Stomach smooth muscle (tissue), 2 donors: ENCODE measurements around the gene COPS3.

Experiments
- H3K27ac ChIP-seq: one replicate; pipeline ENCODE4 v1.7.0; 2013; ENCODE audit warnings: mild to moderate bottlenecking, low read length, inconsistent platforms
- H3K27me3 ChIP-seq, 2 donors: one replicate each; pipeline ENCODE4 v1.7.0; 2013; ENCODE audit warnings: low read length in 2 of 2; ENCODE audit not compliant: insufficient read depth in 2 of 2, control insufficient read depth in 1 of 2
- H3K36me3 ChIP-seq, 2 donors: one replicate each; pipeline ENCODE4 v1.7.0; 2013; ENCODE audit warnings: low read length in 2 of 2; ENCODE audit not compliant: control insufficient read depth in 2 of 2, insufficient read depth in 2 of 2
- H3K4me1 ChIP-seq: one replicate; pipeline ENCODE4 v1.7.0; 2013; ENCODE audit warnings: low read length; ENCODE audit not compliant: control insufficient read depth, insufficient read depth
- H3K4me3 ChIP-seq, 2 donors: one replicate each; pipeline ENCODE4 v1.7.0; 2013; ENCODE audit warnings: low read length in 2 of 2
- H3K9ac ChIP-seq, 2 donors: one replicate each; pipeline ENCODE4 v1.7.0; 2013; ENCODE audit warnings: low read length in 2 of 2, mild to moderate bottlenecking in 1 of 2
- H3K9me3 ChIP-seq, 2 donors: one replicate each; pipeline ENCODE4 v1.7.0; 2013; ENCODE audit warnings: low read length in 2 of 2; ENCODE audit not compliant: control insufficient read depth in 2 of 2
- donor health status: healthy.
- donor health status: Pancreatic carcinoma.

Gene COPS3

DNA sequence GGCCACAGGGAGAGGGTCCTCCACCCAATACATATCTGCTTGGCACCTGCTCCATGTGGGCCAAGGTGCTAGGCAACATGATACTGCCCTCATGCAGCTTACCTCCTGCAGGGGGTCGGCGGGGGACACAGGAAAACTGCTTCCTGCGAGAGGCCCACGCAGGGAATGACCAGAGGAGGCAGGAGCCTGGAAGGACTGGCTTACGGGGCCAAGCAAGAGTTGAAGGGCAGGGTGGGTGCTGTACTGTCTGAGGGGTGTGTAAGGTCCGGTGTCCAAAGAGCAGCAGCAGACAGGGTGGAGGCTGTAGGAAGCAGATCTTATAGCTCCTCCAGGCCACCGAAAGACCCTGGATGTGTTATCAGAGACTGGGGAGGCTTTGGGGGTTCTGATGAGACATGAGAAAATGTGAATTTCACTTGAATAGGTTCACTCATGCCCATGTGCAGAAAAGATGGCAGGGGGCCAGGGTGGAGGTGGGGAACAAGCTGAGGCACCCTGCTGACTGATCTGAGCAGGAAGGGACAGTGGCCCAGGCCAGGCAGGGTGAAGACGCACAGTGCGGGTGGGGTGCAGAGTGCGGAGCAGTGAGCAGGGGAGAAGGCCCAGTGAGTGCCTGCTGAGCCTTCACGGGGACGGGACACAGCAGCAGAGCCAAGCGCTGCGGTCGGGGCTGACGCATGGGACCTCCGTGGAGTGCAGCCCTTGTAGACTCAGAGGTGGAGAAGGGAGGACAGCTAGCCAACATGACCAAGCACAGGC lies 52.3 kb downstream of the COPS3 start:
- H3K4me1 ChIP-seq = no peaks in the 10 kb centered on the region
- no peak overlapping the region for H3K27ac ChIP-seq
- no peak overlapping the region for H3K9ac ChIP-seq
- no peaks in the 10 kb centered on the region for H3K9me3 ChIP-seq
- no peak overlapping the region for H3K4me3 ChIP-seq
- no peaks in the 10 kb centered on the region for H3K27me3 ChIP-seq
- H3K36me3 ChIP-seq = peaks cover 63 to 67% of the 10 kb centered on the region in 2 donors

DNA sequence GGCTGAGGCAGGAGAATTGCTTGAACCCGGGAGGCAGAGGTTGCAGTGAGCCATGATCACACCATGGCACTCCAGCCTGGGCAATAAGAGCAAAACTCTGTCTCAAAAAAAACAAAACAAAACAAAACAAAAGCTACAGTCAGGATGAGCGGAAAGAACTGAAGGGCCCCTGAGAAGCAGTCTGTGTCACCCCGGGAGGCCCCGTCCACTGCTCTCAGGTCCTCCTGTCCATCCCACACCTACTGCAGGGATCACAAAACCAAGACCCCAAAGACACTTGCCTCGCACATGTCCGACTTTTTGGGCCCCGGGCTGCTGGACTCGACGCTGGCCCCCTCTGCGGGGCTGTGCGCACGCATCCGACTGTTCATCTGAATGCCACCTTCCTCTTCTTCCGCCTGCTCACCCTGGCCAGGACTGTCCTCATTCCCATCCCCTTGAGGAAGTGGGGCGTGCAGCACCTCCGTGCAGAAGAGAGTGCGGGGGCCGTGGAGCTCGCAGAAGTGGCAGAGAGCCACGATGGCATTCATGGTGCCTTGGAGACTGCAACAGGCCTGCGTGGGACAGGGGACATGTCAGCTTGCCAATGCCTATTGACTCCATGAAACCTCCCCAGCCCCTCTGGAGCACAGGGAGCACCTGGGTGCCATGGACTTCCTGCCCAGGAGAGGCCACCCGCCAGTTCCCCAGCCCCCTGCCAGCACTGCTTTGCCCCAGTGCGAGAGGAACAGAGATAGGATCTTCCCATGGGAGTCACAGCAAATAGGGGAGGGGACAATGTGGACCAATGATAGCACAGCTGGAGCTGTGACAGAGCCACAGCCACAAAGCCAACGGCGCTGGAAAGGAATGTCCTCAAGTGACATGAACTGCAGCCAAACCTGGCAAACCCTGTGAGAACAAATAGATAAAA lies 53.2 kb downstream of the COPS3 start:
- no peak overlapping the region for H3K9ac ChIP-seq
- no peak overlapping the region for H3K4me3 ChIP-seq
- no peaks in the 10 kb centered on the region for H3K4me1 ChIP-seq
- no peaks in the 10 kb centered on the region for H3K27me3 ChIP-seq
- H3K36me3 ChIP-seq = peaks cover 69 to 73% of the 10 kb centered on the region in 2 donors
- no peak overlapping the region for H3K27ac ChIP-seq
- no peaks in the 10 kb centered on the region for H3K9me3 ChIP-seq

DNA sequence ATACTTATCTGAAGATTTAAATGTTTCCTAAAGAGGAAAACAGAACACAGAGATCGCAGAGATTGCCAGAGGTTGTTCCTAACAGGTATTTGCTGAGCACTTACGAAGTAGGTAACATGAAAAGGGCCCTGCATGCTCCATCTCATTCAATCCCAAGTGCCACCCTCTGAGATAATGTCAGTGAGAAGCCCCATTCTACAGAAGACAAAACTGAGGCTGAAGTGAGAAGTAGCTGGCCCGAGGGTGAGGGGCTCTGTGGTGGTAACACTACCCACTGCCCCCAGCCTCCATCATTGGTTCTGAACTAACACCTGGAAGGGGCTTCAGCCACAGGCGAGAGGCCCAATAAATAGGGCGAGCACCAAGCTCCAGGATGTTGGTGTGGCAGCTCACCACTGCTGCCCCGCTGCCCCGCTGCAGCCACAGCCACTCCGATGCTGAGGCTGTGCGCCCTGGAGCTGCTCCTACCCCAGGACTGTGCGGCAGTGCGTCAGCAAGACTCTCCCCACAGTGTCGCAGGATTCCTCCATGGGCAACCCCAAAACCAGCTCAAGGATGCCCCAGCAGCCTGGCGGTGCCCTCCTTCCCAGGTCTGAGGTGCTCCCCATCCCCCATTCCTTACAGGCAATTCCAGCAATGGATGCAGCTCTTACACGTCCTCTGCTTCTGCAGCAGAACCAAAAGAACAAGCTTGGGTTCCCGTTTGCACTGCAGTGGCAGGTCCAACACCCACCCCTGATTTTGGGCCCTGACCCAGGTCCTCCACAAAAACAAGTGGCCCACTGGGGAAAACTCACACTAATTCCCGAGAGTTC lies 54.4 kb downstream of the COPS3 start:
- Histone ChIP-seq H3K27ac (no peak overlapping the region), H3K9me3 (no peaks in the 10 kb centered on the region), H3K4me3 (no peak overlapping the region), H3K27me3 (no peaks in the 10 kb centered on the region), H3K9ac (no peak overlapping the region), H3K4me1 (no peaks in the 10 kb centered on the region), H3K36me3 (peaks cover 73 to 77% of the 10 kb centered on the region in 2 donors)

DNA sequence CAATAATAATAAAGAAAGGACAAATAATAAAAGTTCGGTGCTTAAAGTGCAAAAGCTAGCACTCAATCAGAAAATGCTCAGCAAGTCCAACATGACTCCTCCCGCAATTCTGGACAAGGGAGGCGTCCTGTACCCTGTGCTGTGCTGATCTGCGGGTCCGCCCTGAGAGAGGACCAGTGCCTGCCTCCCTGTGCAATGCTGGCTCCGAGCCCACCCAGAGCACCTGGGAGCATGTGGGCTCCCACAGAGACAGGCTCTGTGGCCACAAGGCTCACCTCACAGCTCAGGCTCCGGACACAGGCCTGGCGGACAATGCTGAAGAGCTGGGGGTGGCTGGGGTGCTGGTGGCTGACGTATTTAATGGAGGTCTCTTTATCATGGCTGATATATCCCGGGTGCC lies 55.1 kb downstream of the COPS3 start:
- Histone ChIP-seq H3K4me3 (no peak overlapping the region), H3K27me3 (no peaks in the 10 kb centered on the region), H3K9me3 (no peaks in the 10 kb centered on the region), H3K9ac (no peak overlapping the region), H3K36me3 (peaks cover 74 to 79% of the 10 kb centered on the region in 2 donors), H3K27ac (no peak overlapping the region), H3K4me1 (no peaks in the 10 kb centered on the region)

DNA sequence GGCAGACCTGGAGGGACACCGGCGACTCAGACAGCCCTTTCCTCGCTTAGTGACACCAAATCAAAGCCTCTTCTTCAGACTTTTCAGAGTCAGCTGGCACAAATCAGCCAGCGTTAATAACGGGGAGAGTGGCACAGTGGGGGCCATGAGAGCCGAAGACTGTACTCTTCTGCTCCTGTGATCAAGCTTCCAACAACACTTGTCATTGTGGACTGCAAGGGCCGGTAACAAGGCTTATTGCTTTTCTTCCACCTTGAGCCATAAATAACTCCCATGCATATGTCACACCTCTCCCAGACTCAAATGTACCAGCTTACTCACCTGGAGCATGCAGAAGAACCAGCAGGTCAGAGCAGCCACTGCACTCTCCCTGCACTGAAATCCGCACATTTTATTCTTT lies 56.9 kb downstream of the COPS3 start:
- H3K36me3 ChIP-seq = peaks cover 80 to 81% of the 10 kb centered on the region in 2 donors

DNA sequence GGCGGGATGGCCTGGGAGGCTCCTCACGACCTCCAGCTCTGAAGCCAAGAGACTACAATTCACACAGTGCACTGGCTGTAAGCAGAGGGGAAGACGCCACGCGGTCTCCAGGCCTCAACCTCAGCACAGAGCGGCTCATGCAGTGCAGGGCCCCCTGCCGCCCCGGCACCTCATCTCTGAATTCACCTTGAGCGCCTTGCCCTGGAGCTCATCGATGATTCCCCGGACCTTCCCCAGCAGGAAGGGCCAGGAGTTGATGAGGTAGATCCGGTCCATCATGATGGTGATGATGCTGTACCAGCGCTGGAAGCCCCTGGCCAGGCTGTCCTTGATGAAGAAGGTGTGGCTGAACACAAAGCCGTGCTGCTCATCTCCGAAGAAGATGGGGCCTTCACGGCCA lies 57.3 kb downstream of the COPS3 start:
- no peaks in the 10 kb centered on the region for H3K9me3 ChIP-seq
- no peaks in the 10 kb centered on the region for H3K27me3 ChIP-seq
- H3K27ac ChIP-seq = no peak overlapping the region
- no peak overlapping the region for H3K9ac ChIP-seq
- no peaks in the 10 kb centered on the region for H3K4me1 ChIP-seq
- H3K36me3 ChIP-seq = peaks cover 80 to 81% of the 10 kb centered on the region in 2 donors
- H3K4me3 ChIP-seq = no peak overlapping the region

More for the DNA sequence above, 56.9 kb downstream of the COPS3 start:
- no peak overlapping the region for H3K9ac ChIP-seq
- H3K4me1 ChIP-seq = no peaks in the 10 kb centered on the region
- no peak overlapping the region for H3K4me3 ChIP-seq
- no peaks in the 10 kb centered on the region for H3K9me3 ChIP-seq
- no peaks in the 10 kb centered on the region for H3K27me3 ChIP-seq
- H3K27ac ChIP-seq = no peak overlapping the region

DNA sequence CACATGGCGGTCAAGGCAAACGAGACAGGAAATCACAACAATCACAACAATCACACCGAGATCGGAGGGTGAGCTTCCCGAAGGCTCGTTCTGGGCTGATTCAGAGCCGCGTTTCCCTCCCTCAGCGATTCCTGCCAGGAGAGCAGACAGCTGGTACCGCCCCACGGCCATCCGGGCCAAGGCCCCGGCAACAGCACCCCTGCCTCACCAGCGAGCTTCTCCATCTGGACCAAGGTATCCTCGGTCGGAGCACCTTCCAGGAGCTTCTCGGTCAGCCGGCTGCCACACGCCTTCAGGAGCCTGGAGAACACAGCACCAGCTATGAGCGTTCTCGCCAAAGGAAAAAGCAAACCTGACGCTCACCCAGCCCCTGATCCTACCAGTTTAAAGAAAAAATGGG lies 59.7 kb downstream of the COPS3 start:
- H3K27ac ChIP-seq = no peak overlapping the region
- H3K9ac ChIP-seq = no peak overlapping the region
- H3K27me3 ChIP-seq = no peaks in the 10 kb centered on the region
- peaks cover 78 to 80% of the 10 kb centered on the region in 2 donors for H3K36me3 ChIP-seq
- no peak overlapping the region for H3K4me3 ChIP-seq
- H3K9me3 ChIP-seq = no peaks in the 10 kb centered on the region
- no peaks in the 10 kb centered on the region for H3K4me1 ChIP-seq

DNA sequence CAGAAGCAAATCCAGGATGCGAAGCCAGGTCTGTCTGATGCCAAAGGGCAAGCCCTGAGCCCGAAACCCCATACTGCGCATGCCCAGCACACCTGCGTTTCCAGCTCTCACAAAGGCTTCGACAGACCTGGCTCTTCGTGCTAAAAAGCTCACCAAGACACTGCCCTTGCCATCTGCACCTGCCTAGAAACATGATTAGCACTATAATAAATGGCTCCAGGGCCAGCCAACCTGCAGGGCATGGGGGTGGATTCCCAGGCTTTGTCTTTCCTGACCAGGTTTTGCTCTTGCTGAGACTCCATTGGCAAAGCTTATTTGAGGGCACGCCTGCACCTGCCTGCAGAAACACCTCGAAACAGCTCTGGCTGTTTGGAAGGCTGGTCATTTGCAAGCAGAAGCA lies 60.5 kb downstream of the COPS3 start:
- no peak overlapping the region for H3K27ac ChIP-seq
- H3K4me3 ChIP-seq = no peak overlapping the region
- H3K36me3 ChIP-seq = peaks cover 78 to 79% of the 10 kb centered on the region in 2 donors
- no peak overlapping the region for H3K9ac ChIP-seq
- no peaks in the 10 kb centered on the region for H3K27me3 ChIP-seq
- H3K9me3 ChIP-seq = no peaks in the 10 kb centered on the region
- no peaks in the 10 kb centered on the region for H3K4me1 ChIP-seq

DNA sequence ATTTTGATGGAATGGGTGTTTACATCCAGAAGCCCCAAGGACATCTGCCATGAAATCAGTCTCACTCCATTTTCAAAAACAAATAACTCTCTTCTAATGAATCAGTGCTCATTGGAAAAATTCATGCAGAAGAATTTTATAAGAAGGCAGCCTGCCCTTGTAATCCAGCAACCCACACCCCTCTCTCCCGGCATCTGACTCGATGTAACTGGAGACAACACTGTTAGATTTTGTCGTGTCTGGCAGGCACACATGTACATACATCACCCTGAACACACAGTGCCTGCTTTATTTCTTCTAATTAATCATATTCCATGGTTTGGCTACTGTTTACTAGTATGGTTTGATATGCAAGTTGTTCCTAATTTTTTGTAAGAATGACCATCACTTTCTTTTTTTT lies 63.1 kb downstream of the COPS3 start:
- Histone ChIP-seq H3K27me3 (no peaks in the 10 kb centered on the region), H3K4me3 (no peak overlapping the region), H3K9me3 (no peaks in the 10 kb centered on the region), H3K36me3 (peaks cover 75 to 77% of the 10 kb centered on the region in 2 donors), H3K4me1 (no peaks in the 10 kb centered on the region), H3K9ac (no peak overlapping the region), H3K27ac (no peak overlapping the region)

DNA sequence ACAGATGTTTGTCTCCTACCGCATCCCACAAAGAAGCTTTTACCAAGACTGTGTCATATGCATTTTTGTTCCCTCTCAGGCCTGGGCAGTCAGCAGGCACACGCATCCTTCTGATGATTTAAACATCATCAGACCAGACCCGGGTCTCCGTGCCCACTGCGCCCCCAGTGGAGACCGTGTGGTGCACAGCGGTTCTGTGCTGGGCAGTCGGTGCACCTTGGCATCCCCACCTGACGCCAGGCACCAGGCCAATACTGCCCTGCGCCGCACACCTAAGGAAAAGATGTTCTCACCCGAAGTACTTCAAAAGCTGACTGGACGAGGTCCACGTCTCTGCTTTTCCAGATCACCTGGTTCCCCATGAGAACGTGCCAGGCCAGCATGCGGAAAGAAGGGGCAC lies 64.3 kb downstream of the COPS3 start:
- H3K9me3 ChIP-seq = no peaks in the 10 kb centered on the region
- peaks cover 70 to 72% of the 10 kb centered on the region in 2 donors for H3K36me3 ChIP-seq
- H3K27ac ChIP-seq = no peak overlapping the region
- H3K4me1 ChIP-seq = no peaks in the 10 kb centered on the region
- H3K4me3 ChIP-seq = no peak overlapping the region
- H3K27me3 ChIP-seq = no peaks in the 10 kb centered on the region
- no peak overlapping the region for H3K9ac ChIP-seq
